ENCODE data around the gene CNGA2. TPM values are rescaled to one million over a fixed set of nuclear protein-coding genes. Genes with fewer than 3 reads are reported as not detected.

CNGA2 gene
- total RNA-seq, 4 donors from 2014 or later = not detected

DNA sequence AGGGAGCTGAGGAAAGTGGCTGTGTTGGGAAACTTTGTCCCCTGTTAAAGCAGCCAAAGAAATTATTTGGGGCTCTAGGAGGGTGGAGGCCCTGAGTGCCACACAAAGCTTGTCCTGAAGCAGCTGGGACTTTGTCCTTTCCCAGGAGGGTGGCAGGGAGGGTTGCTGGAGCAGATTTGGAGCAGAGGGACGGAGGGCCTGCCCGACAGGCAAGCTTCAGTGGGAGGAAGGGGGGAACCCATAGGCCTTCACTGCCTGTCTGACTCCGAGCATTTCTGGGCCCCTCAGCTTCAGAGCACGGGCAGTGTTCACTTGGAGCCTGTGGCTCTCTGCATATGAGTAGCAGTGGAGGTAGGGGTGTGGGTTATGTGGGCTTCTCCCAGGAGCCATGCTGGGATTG, 7.2 kb upstream of the CNGA2 start:
- WGBS, 2 donors = 93% methylated on average over 2 to 3 of the region's 4 CpGs
- Histone ChIP-seq H3K27me3 (no peaks in the 10 kb centered on the region), H3K4me3 (replicated peaks in 1 of 3) (no peak overlapping the region), H3K9me3 (no peaks in the 10 kb centered on the region), H3K27ac (no peak overlapping the region), H3K4me1 (no peaks in the 10 kb centered on the region), H3K36me3 (no peaks in the 10 kb centered on the region)
- no peak for DNase-seq
- TF ChIP-seq POLR2A (IDR thresholded peaks at IDR 0.05) = no peak
- TF ChIP-seq, protein P1, sequence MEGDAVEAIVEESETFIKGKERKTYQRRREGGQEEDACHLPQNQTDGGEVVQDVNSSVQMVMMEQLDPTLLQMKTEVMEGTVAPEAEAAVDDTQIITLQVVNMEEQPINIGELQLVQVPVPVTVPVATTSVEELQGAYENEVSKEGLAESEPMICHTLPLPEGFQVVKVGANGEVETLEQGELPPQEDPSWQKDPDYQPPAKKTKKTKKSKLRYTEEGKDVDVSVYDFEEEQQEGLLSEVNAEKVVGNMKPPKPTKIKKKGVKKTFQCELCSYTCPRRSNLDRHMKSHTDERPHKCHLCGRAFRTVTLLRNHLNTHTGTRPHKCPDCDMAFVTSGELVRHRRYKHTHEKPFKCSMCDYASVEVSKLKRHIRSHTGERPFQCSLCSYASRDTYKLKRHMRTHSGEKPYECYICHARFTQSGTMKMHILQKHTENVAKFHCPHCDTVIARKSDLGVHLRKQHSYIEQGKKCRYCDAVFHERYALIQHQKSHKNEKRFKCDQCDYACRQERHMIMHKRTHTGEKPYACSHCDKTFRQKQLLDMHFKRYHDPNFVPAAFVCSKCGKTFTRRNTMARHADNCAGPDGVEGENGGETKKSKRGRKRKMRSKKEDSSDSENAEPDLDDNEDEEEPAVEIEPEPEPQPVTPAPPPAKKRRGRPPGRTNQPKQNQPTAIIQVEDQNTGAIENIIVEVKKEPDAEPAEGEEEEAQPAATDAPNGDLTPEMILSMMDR (IDR thresholded peaks at IDR 0.05) = no peak
- intact Hi-C loops (cut with DNase I) = no loop called here

DNA sequence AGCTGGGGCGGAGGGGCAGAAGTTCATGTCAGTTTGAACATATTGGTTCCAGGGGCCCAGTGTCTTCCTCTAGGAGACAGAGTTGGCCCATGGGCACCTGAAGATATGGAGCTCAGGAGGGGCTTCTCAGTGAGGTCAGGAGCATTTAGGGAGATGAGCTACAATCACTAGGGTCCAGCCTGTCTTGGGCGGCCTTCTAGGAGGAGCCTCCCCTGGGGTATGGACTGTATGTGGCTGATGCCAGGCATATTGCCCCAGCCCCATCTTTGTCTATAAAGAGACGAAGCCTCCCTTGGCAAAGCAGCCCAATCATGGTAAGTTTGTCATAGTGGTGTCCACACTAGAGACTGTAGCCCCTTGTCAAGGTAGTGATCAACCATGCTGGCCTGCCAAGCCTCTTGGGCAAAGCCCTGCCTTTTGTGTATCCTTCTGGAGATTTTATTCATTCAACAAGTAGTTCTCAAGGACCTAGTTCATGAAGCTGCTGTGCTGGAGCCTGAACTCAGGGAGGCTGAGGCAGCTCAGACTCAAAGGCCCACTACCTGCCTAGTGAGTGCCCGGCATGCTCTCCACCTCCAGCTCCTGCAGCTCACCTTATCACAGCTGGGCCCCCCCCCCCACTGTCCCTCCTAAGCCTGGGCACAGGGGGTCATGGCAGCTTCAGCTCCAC, 5.4 kb upstream of the CNGA2 start:
- intact Hi-C loops (cut with DNase I) = no loop called here
- H3K36me3 ChIP-seq = no peaks in the 10 kb centered on the region
- H3K4me3 ChIP-seq (replicated peaks in 1 of 3) = no peak overlapping the region
- H3K27me3 ChIP-seq = no peaks in the 10 kb centered on the region
- no peak for TF ChIP-seq POLR2A (IDR thresholded peaks at IDR 0.05)
- TF ChIP-seq, protein P1 (IDR thresholded peaks at IDR 0.05) = no peak
- DNase-seq = no peak
- H3K9me3 ChIP-seq = no peaks in the 10 kb centered on the region
- no peak overlapping the region for H3K27ac ChIP-seq
- 97 to 100% methylated on average over 2 to 3 of the region's 4 CpGs for WGBS, 2 donors
- no peaks in the 10 kb centered on the region for H3K4me1 ChIP-seq

DNA sequence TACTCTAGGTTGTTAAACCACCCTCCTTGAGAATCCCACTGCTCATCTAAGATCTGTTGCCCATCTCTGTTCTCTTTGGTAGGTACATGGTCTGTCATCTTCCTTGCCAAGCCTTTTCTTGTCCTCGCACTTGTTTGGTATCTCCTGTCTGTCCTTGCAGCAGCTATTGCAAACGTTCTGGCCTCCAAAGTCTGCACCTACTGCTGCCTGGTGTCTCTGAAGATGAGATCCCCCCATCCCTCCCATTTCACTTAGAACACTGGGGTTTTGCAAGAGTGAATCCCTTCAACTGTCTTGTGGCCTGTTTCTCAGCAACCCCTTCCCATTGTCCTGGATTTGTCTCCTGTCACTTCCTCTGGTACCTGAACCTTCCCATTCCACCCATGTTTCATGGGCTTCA, 673 bp downstream of the CNGA2 start:
- H3K27me3 ChIP-seq = no peaks in the 10 kb centered on the region
- intact Hi-C loops (cut with DNase I) = no loop called here
- WGBS, 2 donors = 89 to 95% methylated on average over 2 of the region's 2 CpGs
- no peak overlapping the region for H3K4me3 ChIP-seq (replicated peaks in 1 of 3)
- no peaks in the 10 kb centered on the region for H3K9me3 ChIP-seq
- TF ChIP-seq POLR2A (IDR thresholded peaks at IDR 0.05) = no peak
- TF ChIP-seq, protein P1 (IDR thresholded peaks at IDR 0.05) = no peak
- H3K4me1 ChIP-seq = no peaks in the 10 kb centered on the region
- no peak for DNase-seq
- H3K36me3 ChIP-seq = no peaks in the 10 kb centered on the region
- no peak overlapping the region for H3K27ac ChIP-seq

DNA sequence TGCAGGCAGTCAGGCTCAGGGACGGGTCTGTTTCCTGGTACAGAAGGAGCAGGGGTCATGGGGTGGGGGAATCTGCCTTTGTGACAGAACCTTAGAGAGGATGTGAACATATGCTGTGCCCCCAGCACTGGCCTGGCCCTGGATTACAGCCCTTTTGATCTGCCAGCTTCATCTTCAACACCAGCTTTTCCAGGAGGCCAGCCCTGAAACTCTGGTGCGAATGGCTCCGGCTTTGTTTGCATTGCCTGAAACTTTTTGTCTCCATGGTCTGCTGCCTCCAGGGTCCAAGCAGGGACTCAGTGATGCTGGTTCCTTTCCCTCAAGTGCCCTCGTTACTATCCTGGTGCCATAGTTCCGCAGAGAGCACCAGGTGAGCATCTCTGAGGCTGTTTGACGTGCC, 2.1 kb downstream of the CNGA2 start:
- intact Hi-C loops (cut with DNase I) = no loop called here
- Histone ChIP-seq H3K4me1 (no peaks in the 10 kb centered on the region), H3K27me3 (no peaks in the 10 kb centered on the region), H3K27ac (no peak overlapping the region), H3K4me3 (replicated peaks in 1 of 3) (no peak overlapping the region), H3K9me3 (no peaks in the 10 kb centered on the region), H3K36me3 (no peaks in the 10 kb centered on the region)
- no peak for DNase-seq
- WGBS, 2 donors = 61% methylated on average over 3 of the region's 6 CpGs; no CpG with 5 or more reads in 1 of the 2 donors
- TF ChIP-seq, protein P1 (IDR thresholded peaks at IDR 0.05) = no peak
- no peak for TF ChIP-seq POLR2A (IDR thresholded peaks at IDR 0.05)

DNA sequence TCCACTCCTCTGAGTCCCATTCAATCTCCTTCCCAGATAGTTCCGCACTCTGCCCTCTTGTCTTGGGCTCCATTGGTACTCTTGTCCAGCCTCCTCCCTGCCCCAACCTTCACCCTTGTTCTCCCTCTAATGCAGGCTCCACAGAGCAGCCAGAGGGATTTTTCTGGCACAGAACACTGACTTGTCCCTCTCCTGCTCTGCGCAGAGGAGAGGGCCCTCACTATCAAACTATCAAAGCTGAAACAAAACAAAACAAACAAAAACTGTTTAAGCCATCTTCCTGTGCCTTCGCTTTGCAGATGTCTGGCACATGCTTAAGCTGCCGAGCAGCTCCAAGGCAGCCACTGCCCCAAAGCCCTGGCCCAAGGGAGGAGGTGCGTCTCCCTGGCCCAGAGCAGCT, 2.9 kb downstream of the CNGA2 start:
- 49 to 51% methylated on average over 3 to 5 of the region's 5 CpGs for WGBS, 2 donors
- Histone ChIP-seq H3K36me3 (no peaks in the 10 kb centered on the region), H3K27ac (no peak overlapping the region), H3K27me3 (no peaks in the 10 kb centered on the region), H3K9me3 (no peaks in the 10 kb centered on the region), H3K4me3 (replicated peaks in 1 of 3) (no peak overlapping the region), H3K4me1 (no peaks in the 10 kb centered on the region)
- DNase-seq = no peak
- no peak for TF ChIP-seq POLR2A (IDR thresholded peaks at IDR 0.05)
- TF ChIP-seq, protein P1 (IDR thresholded peaks at IDR 0.05) = no peak
- intact Hi-C loops (cut with DNase I) = no loop called here
